Measurements from ENCODE around the gene GULP1.

The GULP1 gene

DNA sequence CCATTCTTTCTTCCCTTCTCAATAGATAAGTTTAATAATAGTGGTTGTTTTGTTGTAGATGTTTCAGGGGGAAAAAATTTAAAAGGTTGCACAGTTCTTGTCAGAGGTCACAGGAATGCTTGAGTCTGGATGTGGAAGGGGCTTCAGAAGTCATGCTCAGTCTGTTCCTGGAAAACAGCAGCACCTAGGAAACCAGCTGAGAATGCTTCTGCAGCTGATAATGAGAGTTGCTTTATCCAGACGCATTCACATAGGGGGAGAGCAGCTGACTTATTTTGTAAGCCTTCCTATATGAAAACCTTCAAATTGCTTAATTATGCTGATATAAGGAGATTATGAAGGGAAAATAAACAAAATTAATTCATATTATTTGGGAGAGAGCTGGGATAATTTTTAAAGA lies 235.5 kb downstream of the GULP1 start:
- Histone ChIP-seq H2BK15ac (ENCODE audit: low read length) (no peak overlapping the region), H3K79me1 (ENCODE audit: low read depth, low read length) (no peaks in the 10 kb centered on the region), H3K36me3 (replicated peaks in 1 of 2; ENCODE audit: control insufficient read depth in 2 of 2, insufficient read depth in 2 of 2, low read length in 2 of 2) (peaks cover 0 to 32% of the 10 kb centered on the region in 2 donors), H2BK5ac (ENCODE audit: low read length) (no peak overlapping the region), H3K9ac (ENCODE audit: low read depth, low read length, poor library complexity) (no peak overlapping the region), H2BK12ac (ENCODE audit: low read length) (no peak overlapping the region), H3K27me3 (ENCODE audit: control insufficient read depth in 3 of 3, insufficient read depth in 3 of 3, low read depth in 1 of 3, low read length in 3 of 3) (no peaks in the 10 kb centered on the region), H3K4me1 (ENCODE audit: control insufficient read depth in 2 of 2, insufficient read depth in 1 of 2, low read depth in 1 of 2, low read length in 2 of 2) (peaks cover 0 to 22% of the 10 kb centered on the region in 2 donors), H2BK120ac (ENCODE audit: low read depth, low read length) (no peak overlapping the region), H2AK5ac (ENCODE audit: low read depth, low read length) (no peak overlapping the region), H3K9me3 (replicated peaks in 1 of 2; ENCODE audit: control insufficient read depth in 2 of 2, insufficient read depth in 1 of 2, low read depth in 1 of 2, low read length in 2 of 2) (peaks cover 0 to 23% of the 10 kb centered on the region in 2 donors), H3K27ac (replicated peaks; ENCODE audit: low read length) (no peak overlapping the region), H3K23ac (ENCODE audit: low read depth, low read length, poor library complexity) (no peak overlapping the region), H3K14ac (ENCODE audit: low read length) (no peak overlapping the region), H3K4me2 (ENCODE audit: insufficient read depth, low read length, poor library complexity, severe bottlenecking) (no peak overlapping the region), H4K8ac (ENCODE audit: low read depth, low read length) (no peak overlapping the region), H2AFZ (ENCODE audit: low read length) (no peak overlapping the region), H3K4ac (ENCODE audit: low read length) (no peak overlapping the region), H3K18ac (ENCODE audit: low read length) (no peak overlapping the region), H4K91ac (ENCODE audit: low read depth, low read length, poor library complexity) (no peak overlapping the region), H3K4me3 (ENCODE audit: low read length in 2 of 2) (no peak overlapping the region)
- no CpG with 5 or more reads among the region's 1 CpG for WGBS, 2 donors (ENCODE audit: extremely low coverage in 2 of 2, insufficient read length in 2 of 2, insufficient replicate concordance in 1 of 2)
- DNase-seq (ENCODE audit: low spot score), result no peak

DNA sequence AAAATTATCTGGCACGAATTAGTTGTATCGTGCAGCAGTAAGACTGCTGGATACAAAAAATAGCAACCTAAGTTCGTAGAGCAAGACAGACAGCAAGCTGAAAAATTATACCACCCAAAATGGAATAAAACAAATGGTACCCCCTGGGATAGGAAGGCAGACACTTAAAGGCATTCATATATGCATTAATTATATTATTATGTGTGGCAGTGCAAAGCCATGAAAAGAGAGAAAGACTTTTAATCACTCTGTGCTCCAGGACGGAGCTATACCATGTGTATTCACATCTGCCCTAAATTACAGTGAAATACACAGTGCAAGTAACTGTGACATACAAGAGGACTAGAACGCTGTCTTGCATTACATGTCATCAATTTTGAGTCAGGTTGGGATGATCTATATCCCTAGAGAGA lies 235.9 kb downstream of the GULP1 start:
- no peak overlapping the region for H2AK5ac ChIP-seq (ENCODE audit: low read depth, low read length)
- peaks cover 0 to 26% of the 10 kb centered on the region in 2 donors for H3K9me3 ChIP-seq (replicated peaks in 1 of 2; ENCODE audit: control insufficient read depth in 2 of 2, insufficient read depth in 1 of 2, low read depth in 1 of 2, low read length in 2 of 2)
- H3K79me1 ChIP-seq (ENCODE audit: low read depth, low read length), result no peaks in the 10 kb centered on the region
- H2BK15ac ChIP-seq (ENCODE audit: low read length), result no peak overlapping the region
- H3K27ac ChIP-seq (replicated peaks; ENCODE audit: low read length), result no peak overlapping the region
- H3K4ac ChIP-seq (ENCODE audit: low read length), result no peak overlapping the region
- H2BK5ac ChIP-seq (ENCODE audit: low read length), result no peak overlapping the region
- peak overlapping the region; percentile 47 for H2AFZ ChIP-seq (ENCODE audit: low read length)
- no peak overlapping the region for H3K18ac ChIP-seq (ENCODE audit: low read length)
- DNase-seq (ENCODE audit: low spot score), result no peak
- no peak overlapping the region for H3K14ac ChIP-seq (ENCODE audit: low read length)
- H3K23ac ChIP-seq (ENCODE audit: low read depth, low read length, poor library complexity), result no peak overlapping the region
- H3K27me3 ChIP-seq (ENCODE audit: control insufficient read depth in 3 of 3, insufficient read depth in 3 of 3, low read depth in 1 of 3, low read length in 3 of 3), result no peaks in the 10 kb centered on the region
- H2BK12ac ChIP-seq (ENCODE audit: low read length), result no peak overlapping the region
- peak overlapping the region in 1 of 2 donors; percentile 1 for H3K4me3 ChIP-seq (ENCODE audit: low read length in 2 of 2)
- peaks cover 0 to 22% of the 10 kb centered on the region in 2 donors for H3K4me1 ChIP-seq (ENCODE audit: control insufficient read depth in 2 of 2, insufficient read depth in 1 of 2, low read depth in 1 of 2, low read length in 2 of 2)
- peaks cover 1 to 32% of the 10 kb centered on the region in 2 donors for H3K36me3 ChIP-seq (replicated peaks in 1 of 2; ENCODE audit: control insufficient read depth in 2 of 2, insufficient read depth in 2 of 2, low read length in 2 of 2)
- H2BK120ac ChIP-seq (ENCODE audit: low read depth, low read length), result no peak overlapping the region
- H3K9ac ChIP-seq (ENCODE audit: low read depth, low read length, poor library complexity), result no peak overlapping the region
- no peak overlapping the region for H3K4me2 ChIP-seq (ENCODE audit: insufficient read depth, low read length, poor library complexity, severe bottlenecking)
- H4K8ac ChIP-seq (ENCODE audit: low read depth, low read length), result no peak overlapping the region
- no CpG with 5 or more reads among the region's 5 CpGs for WGBS, 2 donors (ENCODE audit: extremely low coverage in 2 of 2, insufficient read length in 2 of 2, insufficient replicate concordance in 1 of 2)
- no peak overlapping the region for H4K91ac ChIP-seq (ENCODE audit: low read depth, low read length, poor library complexity)

DNA sequence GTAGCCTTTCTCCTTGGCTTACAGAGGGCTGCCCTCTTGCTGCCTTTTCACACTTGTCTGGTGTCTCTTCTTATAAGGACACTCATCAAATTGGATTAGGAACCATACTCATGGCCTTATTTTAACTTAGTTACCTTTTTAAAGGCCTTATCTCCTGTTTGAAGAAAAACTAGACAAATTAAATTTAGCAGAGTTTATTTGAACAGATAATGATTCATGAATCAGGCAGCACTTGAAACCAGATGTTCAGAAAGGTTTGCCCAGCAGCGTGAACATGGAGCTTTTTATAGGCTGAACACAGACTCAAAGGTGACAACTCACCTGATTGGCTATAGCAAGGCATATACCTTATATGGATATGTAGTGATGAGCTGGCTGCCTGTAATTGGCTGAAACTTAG lies 238.0 kb downstream of the GULP1 start:
- no peak overlapping the region for H3K4me3 ChIP-seq (ENCODE audit: low read length in 2 of 2)
- no peak overlapping the region for H2AK5ac ChIP-seq (ENCODE audit: low read depth, low read length)
- no peak overlapping the region for H3K4ac ChIP-seq (ENCODE audit: low read length)
- no peak overlapping the region for H2AFZ ChIP-seq (ENCODE audit: low read length)
- no peak overlapping the region for H2BK15ac ChIP-seq (ENCODE audit: low read length)
- H3K23ac ChIP-seq (ENCODE audit: low read depth, low read length, poor library complexity), result no peak overlapping the region
- H3K4me2 ChIP-seq (ENCODE audit: insufficient read depth, low read length, poor library complexity, severe bottlenecking), result no peak overlapping the region
- whole genome bisulfite sequencing, 2 donors (ENCODE audit: extremely low coverage in 2 of 2, insufficient read length in 2 of 2, insufficient replicate concordance in 1 of 2), result no CpG with 5 or more reads among the region's 1 CpG
- no peak overlapping the region for H2BK120ac ChIP-seq (ENCODE audit: low read depth, low read length)
- H3K27ac ChIP-seq (replicated peaks; ENCODE audit: low read length), result no peak overlapping the region
- no peak for DNase-seq (ENCODE audit: low spot score)
- peaks cover 0 to 22% of the 10 kb centered on the region in 2 donors for H3K4me1 ChIP-seq (ENCODE audit: control insufficient read depth in 2 of 2, insufficient read depth in 1 of 2, low read depth in 1 of 2, low read length in 2 of 2)
- peaks cover 1 to 22% of the 10 kb centered on the region in 2 donors for H3K36me3 ChIP-seq (replicated peaks in 1 of 2; ENCODE audit: control insufficient read depth in 2 of 2, insufficient read depth in 2 of 2, low read length in 2 of 2)
- no peak overlapping the region for H4K8ac ChIP-seq (ENCODE audit: low read depth, low read length)
- H3K27me3 ChIP-seq (ENCODE audit: control insufficient read depth in 3 of 3, insufficient read depth in 3 of 3, low read depth in 1 of 3, low read length in 3 of 3), result no peaks in the 10 kb centered on the region
- no peaks in the 10 kb centered on the region for H3K79me1 ChIP-seq (ENCODE audit: low read depth, low read length)
- H4K91ac ChIP-seq (ENCODE audit: low read depth, low read length, poor library complexity), result no peak overlapping the region
- no peak overlapping the region for H3K9ac ChIP-seq (ENCODE audit: low read depth, low read length, poor library complexity)
- no peak overlapping the region for H2BK12ac ChIP-seq (ENCODE audit: low read length)
- peaks cover 0 to 37% of the 10 kb centered on the region in 2 donors for H3K9me3 ChIP-seq (replicated peaks in 1 of 2; ENCODE audit: control insufficient read depth in 2 of 2, insufficient read depth in 1 of 2, low read depth in 1 of 2, low read length in 2 of 2)
- no peak overlapping the region for H3K18ac ChIP-seq (ENCODE audit: low read length)
- H3K14ac ChIP-seq (ENCODE audit: low read length), result no peak overlapping the region
- no peak overlapping the region for H2BK5ac ChIP-seq (ENCODE audit: low read length)

DNA sequence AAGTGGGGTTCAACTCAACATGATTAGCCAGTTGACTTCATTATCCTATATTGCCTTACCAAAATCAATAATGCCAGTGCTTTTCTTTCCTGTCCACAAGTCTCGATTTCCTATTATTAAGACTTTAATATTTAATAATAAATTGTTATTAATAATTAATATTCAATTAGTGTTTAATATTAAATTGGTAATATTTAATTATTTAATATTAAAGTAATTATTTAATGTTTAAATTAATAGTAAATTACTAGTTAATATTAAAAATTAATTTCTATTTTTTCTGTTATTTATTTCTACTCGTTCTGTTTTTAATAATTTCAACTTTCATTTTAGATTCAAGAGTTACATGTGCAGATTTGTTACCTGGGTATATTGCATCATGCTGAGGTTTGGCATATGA lies 243.2 kb downstream of the GULP1 start:
- no peak overlapping the region for H4K8ac ChIP-seq (ENCODE audit: low read depth, low read length)
- H3K14ac ChIP-seq (ENCODE audit: low read length), result no peak overlapping the region
- no peak overlapping the region for H3K4ac ChIP-seq (ENCODE audit: low read length)
- H3K79me1 ChIP-seq (ENCODE audit: low read depth, low read length), result no peaks in the 10 kb centered on the region
- no peak overlapping the region for H3K23ac ChIP-seq (ENCODE audit: low read depth, low read length, poor library complexity)
- no peak overlapping the region for H3K18ac ChIP-seq (ENCODE audit: low read length)
- H2BK15ac ChIP-seq (ENCODE audit: low read length), result no peak overlapping the region
- no peak overlapping the region for H2AK5ac ChIP-seq (ENCODE audit: low read depth, low read length)
- peaks cover 1 to 13% of the 10 kb centered on the region in 2 donors for H3K36me3 ChIP-seq (replicated peaks in 1 of 2; ENCODE audit: control insufficient read depth in 2 of 2, insufficient read depth in 2 of 2, low read length in 2 of 2)
- no peak overlapping the region for H2BK12ac ChIP-seq (ENCODE audit: low read length)
- H3K4me2 ChIP-seq (ENCODE audit: insufficient read depth, low read length, poor library complexity, severe bottlenecking), result no peak overlapping the region
- WGBS, 2 donors (ENCODE audit: extremely low coverage in 2 of 2, insufficient read length in 2 of 2, insufficient replicate concordance in 1 of 2), result no CpG with 5 or more reads among the region's 2 CpGs
- H3K9me3 ChIP-seq (replicated peaks in 1 of 2; ENCODE audit: control insufficient read depth in 2 of 2, insufficient read depth in 1 of 2, low read depth in 1 of 2, low read length in 2 of 2), result peaks cover 0 to 49% of the 10 kb centered on the region in 2 donors
- H3K27me3 ChIP-seq (ENCODE audit: control insufficient read depth in 3 of 3, insufficient read depth in 3 of 3, low read depth in 1 of 3, low read length in 3 of 3), result no peaks in the 10 kb centered on the region
- no peak overlapping the region for H3K9ac ChIP-seq (ENCODE audit: low read depth, low read length, poor library complexity)
- no peak overlapping the region for H3K4me3 ChIP-seq (ENCODE audit: low read length in 2 of 2)
- H3K27ac ChIP-seq (replicated peaks; ENCODE audit: low read length), result no peak overlapping the region
- no peak overlapping the region for H2AFZ ChIP-seq (ENCODE audit: low read length)
- H2BK120ac ChIP-seq (ENCODE audit: low read depth, low read length), result no peak overlapping the region
- no peak overlapping the region for H4K91ac ChIP-seq (ENCODE audit: low read depth, low read length, poor library complexity)
- H3K4me1 ChIP-seq (ENCODE audit: control insufficient read depth in 2 of 2, insufficient read depth in 1 of 2, low read depth in 1 of 2, low read length in 2 of 2), result no peaks in the 10 kb centered on the region
- no peak overlapping the region for H2BK5ac ChIP-seq (ENCODE audit: low read length)
- DNase-seq (ENCODE audit: low spot score), result no peak

All from neuronal stem cell (in vitro differentiated cells).